ENCODE data around the gene NEMF.

NEMF gene

DNA sequence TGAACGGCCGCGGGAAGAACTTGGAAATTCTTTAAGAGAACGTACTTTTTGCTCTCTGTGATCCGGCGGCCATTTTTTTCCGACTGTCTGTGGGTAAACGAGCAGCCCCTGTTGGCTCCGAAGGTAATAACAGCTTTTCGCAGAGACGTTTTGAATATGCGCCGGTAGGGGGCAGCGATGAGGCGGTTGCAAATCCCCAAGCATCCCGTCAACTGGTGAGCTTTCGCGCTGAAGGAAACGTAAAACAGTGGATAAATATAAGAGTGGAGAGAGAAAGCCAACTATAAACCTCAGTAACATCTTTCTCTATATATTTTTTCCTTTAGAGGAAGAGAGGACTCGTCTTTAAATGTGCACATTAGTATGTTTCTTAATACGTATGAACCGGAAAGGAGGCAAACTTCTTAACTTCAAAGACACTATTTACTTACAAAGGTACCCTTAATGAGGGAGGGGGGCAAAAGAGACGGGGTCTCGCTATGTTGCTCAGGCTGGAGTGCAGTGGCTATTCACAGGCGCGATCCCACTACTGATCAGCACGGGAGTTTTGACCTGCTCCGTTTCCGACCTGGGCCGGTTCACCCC, 9.6 kb upstream of the NEMF start (continued):
- TF ChIP-seq ZNF510 (tag by site-specific recombination; IDR thresholded peaks at IDR 0.05; ENCODE audit: insufficient replicate concordance) (peak; percentile 84), ZNF335 (tag by site-specific recombination; conservative IDR thresholded peaks at IDR 0.05) (0 out of 2 replicates have a peak, but pooled peaks have one; percentile 2), ZEB2 (tag by site-specific recombination; IDR thresholded peaks at IDR 0.05) (0 out of 2 replicates have a peak, but pooled peaks have one; percentile 99), ZFP3 (tag by site-specific recombination; IDR thresholded peaks at IDR 0.05; ENCODE audit: low read depth) (peak; percentile 59; the same call in 1 of the 2 replicates), GLI4 (tag by site-specific recombination; IDR thresholded peaks at IDR 0.05) (no peak), ZFP41 (tag by site-specific recombination; IDR thresholded peaks at IDR 0.05; ENCODE audit: borderline replicate concordance) (no peak), ZNF561 (tag by site-specific recombination; IDR thresholded peaks at IDR 0.05; ENCODE audit: borderline replicate concordance) (peak; percentile 99), ZNF785 (tag by site-specific recombination; IDR thresholded peaks at IDR 0.05) (no peak), ZFP69B (tag by site-specific recombination; IDR thresholded peaks at IDR 0.05) (0 out of 2 replicates have a peak, but pooled peaks have one; percentile 12), ZNF341 (tag by site-specific recombination; IDR thresholded peaks at IDR 0.05; ENCODE audit: low read depth) (no peak; the same call in 1 of the 2 replicates), ZNF548 (tag by site-specific recombination; IDR thresholded peaks at IDR 0.05) (no peak), ZNF266 (tag by site-specific recombination; IDR thresholded peaks at IDR 0.05; ENCODE audit: low read depth) (no peak), ZNF324 (tag by site-specific recombination; IDR thresholded peaks at IDR 0.05) (no peak), ZNF585B (tag by site-specific recombination; IDR thresholded peaks at IDR 0.05) (no peak), ZNF366 (tag by site-specific recombination; conservative IDR thresholded peaks at IDR 0.05) (peak; percentile 97), IKZF3 (tag by site-specific recombination; IDR thresholded peaks at IDR 0.05) (0 out of 2 replicates have a peak, but pooled peaks have one; percentile 16), ZSCAN23 (tag by site-specific recombination; IDR thresholded peaks at IDR 0.05) (no peak), ZXDB (tag by site-specific recombination; IDR thresholded peaks at IDR 0.05) (peak; percentile 32), ZNF221 (tag by site-specific recombination; IDR thresholded peaks at IDR 0.05; ENCODE audit: borderline replicate concordance) (peak; percentile 100; the same call in 1 of the 2 replicates), YY2 (tag by site-specific recombination; IDR thresholded peaks at IDR 0.05) (no peak), ZNF555 (tag by site-specific recombination; conservative IDR thresholded peaks at IDR 0.05) (no peak), BCL11A (tag by site-specific recombination; IDR thresholded peaks at IDR 0.05; ENCODE audit: low read depth) (no peak)
- TF ChIP-seq, protein P1, sequence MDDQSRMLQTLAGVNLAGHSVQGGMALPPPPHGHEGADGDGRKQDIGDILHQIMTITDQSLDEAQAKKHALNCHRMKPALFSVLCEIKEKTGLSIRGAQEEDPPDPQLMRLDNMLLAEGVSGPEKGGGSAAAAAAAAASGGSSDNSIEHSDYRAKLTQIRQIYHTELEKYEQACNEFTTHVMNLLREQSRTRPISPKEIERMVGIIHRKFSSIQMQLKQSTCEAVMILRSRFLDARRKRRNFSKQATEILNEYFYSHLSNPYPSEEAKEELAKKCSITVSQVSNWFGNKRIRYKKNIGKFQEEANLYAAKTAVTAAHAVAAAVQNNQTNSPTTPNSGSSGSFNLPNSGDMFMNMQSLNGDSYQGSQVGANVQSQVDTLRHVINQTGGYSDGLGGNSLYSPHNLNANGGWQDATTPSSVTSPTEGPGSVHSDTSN (CRISPR knock-in tag; IDR thresholded peaks at IDR 0.05): no peak
- TF ChIP-seq, protein P2, sequence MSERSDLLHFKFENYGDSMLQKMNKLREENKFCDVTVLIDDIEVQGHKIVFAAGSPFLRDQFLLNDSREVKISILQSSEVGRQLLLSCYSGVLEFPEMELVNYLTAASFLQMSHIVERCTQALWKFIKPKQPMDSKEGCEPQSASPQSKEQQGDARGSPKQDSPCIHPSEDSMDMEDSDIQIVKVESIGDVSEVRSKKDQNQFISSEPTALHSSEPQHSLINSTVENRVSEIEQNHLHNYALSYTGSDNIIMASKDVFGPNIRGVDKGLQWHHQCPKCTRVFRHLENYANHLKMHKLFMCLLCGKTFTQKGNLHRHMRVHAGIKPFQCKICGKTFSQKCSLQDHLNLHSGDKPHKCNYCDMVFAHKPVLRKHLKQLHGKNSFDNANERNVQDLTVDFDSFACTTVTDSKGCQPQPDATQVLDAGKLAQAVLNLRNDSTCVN (tag by site-specific recombination; optimal IDR thresholded peaks at IDR 0.05): no peak
- TF ChIP-seq, protein P3, sequence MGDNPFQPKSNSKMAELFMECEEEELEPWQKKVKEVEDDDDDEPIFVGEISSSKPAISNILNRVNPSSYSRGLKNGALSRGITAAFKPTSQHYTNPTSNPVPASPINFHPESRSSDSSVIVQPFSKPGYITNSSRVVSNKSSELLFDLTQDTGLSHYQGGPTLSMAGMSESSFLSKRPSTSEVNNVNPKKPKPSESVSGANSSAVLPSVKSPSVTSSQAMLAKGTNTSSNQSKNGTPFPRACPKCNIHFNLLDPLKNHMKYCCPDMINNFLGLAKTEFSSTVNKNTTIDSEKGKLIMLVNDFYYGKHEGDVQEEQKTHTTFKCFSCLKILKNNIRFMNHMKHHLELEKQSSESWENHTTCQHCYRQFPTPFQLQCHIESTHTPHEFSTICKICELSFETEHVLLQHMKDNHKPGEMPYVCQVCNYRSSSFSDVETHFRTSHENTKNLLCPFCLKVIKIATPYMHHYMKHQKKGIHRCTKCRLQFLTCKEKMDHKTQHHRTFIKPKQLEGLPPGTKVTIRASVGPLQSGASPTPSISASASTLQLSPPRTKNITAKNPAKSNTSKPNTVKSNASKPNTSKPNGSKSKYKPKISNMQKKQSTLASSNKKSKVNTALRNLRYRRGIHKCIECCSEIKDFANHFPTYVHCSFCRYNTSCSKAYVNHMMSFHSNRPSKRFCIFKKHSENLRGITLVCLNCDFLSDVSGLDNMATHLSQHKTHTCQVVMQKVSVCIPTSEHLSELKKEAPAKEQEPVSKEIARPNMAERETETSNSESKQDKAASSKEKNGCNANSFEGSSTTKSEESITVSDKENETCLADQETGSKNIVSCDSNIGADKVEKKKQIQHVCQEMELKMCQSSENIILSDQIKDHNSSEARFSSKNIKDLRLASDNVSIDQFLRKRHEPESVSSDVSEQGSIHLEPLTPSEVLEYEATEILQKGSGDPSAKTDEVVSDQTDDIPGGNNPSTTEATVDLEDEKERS (tag by site-specific recombination; IDR thresholded peaks at IDR 0.05): no peak
- TF ChIP-seq, protein P4, sequence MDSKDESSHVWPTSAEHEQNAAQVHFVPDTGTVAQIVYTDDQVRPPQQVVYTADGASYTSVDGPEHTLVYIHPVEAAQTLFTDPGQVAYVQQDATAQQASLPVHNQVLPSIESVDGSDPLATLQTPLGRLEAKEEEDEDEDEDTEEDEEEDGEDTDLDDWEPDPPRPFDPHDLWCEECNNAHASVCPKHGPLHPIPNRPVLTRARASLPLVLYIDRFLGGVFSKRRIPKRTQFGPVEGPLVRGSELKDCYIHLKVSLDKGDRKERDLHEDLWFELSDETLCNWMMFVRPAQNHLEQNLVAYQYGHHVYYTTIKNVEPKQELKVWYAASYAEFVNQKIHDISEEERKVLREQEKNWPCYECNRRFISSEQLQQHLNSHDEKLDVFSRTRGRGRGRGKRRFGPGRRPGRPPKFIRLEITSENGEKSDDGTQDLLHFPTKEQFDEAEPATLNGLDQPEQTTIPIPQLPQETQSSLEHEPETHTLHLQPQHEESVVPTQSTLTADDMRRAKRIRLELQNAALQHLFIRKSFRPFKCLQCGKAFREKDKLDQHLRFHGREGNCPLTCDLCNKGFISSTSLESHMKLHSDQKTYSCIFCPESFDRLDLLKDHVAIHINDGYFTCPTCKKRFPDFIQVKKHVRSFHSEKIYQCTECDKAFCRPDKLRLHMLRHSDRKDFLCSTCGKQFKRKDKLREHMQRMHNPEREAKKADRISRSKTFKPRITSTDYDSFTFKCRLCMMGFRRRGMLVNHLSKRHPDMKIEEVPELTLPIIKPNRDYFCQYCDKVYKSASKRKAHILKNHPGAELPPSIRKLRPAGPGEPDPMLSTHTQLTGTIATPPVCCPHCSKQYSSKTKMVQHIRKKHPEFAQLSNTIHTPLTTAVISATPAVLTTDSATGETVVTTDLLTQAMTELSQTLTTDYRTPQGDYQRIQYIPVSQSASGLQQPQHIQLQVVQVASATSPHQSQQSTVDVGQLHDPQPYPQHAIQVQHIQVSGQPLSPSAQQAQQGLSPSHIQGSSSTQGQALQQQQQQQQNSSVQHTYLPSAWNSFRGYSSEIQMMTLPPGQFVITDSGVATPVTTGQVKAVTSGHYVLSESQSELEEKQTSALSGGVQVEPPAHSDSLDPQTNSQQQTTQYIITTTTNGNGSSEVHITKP (tag by site-specific recombination; IDR thresholded peaks at IDR 0.05): peak; percentile 58; the same call in 1 of the 2 replicates
- TF ChIP-seq, protein P5, sequence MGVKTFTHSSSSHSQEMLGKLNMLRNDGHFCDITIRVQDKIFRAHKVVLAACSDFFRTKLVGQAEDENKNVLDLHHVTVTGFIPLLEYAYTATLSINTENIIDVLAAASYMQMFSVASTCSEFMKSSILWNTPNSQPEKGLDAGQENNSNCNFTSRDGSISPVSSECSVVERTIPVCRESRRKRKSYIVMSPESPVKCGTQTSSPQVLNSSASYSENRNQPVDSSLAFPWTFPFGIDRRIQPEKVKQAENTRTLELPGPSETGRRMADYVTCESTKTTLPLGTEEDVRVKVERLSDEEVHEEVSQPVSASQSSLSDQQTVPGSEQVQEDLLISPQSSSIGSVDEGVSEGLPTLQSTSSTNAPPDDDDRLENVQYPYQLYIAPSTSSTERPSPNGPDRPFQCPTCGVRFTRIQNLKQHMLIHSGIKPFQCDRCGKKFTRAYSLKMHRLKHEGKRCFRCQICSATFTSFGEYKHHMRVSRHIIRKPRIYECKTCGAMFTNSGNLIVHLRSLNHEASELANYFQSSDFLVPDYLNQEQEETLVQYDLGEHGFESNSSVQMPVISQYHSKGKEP (tag by site-specific recombination; IDR thresholded peaks at IDR 0.05): peak; percentile 99
- TF ChIP-seq, protein P6, sequence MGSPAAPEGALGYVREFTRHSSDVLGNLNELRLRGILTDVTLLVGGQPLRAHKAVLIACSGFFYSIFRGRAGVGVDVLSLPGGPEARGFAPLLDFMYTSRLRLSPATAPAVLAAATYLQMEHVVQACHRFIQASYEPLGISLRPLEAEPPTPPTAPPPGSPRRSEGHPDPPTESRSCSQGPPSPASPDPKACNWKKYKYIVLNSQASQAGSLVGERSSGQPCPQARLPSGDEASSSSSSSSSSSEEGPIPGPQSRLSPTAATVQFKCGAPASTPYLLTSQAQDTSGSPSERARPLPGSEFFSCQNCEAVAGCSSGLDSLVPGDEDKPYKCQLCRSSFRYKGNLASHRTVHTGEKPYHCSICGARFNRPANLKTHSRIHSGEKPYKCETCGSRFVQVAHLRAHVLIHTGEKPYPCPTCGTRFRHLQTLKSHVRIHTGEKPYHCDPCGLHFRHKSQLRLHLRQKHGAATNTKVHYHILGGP (tag by site-specific recombination; IDR thresholded peaks at IDR 0.05): peak; percentile 59; the same call in 1 of the 2 replicates

All from HEK293 (cell line).